ENCODE measurements around the gene ARID1B.

Gene ARID1B

GRCh38 chr6:157061770-157062594 is 284.8 kb downstream of the ARID1B start:
- Histone ChIP-seq H3K9me3 (ENCODE audit: low read length) (no peaks in the 10 kb centered on the region), H3K9me2 (ENCODE audit: low read depth, low read length) (no peaks in the 10 kb centered on the region), H3K4me3 (ENCODE audit: low read depth, low read length, poor library complexity, severe bottlenecking) (no peak overlapping the region), H3K27ac (ENCODE audit: low read depth, low read length, poor library complexity, severe bottlenecking) (no peak overlapping the region), H3K27me3 (ENCODE audit: insufficient read depth, low read length) (no peaks in the 10 kb centered on the region), H4K20me1 (ENCODE audit: insufficient read depth, low read length) (no peaks in the 10 kb centered on the region), H3K36me3 (ENCODE audit: insufficient read depth, low read length) (peaks cover 8% of the 10 kb centered on the region; the same call in 1 of the 2 replicates), H3K4me2 (ENCODE audit: low read length) (no peak overlapping the region), H2AFZ (ENCODE audit: low read length) (no peak overlapping the region), H3K9ac (ENCODE audit: low read length) (no peak overlapping the region), H3K4me1 (ENCODE audit: insufficient read depth, low read length, severe bottlenecking) (peaks cover 33% of the 10 kb centered on the region), H3F3A (ENCODE audit: insufficient read depth, low read length) (no peaks in the 10 kb centered on the region; the same call in 1 of the 2 replicates), H3K79me2 (ENCODE audit: insufficient read depth, low read length) (peaks cover 9% of the 10 kb centered on the region)
- TF ChIP-seq CTCF (IDR thresholded peaks at IDR 0.05; ENCODE audit: low read length) = no peak
- no peak for TF ChIP-seq EZH2 (IDR thresholded peaks at IDR 0.05; ENCODE audit: borderline replicate concordance, low read length)

GRCh38 chr6:157063176-157063905 is 286.2 kb downstream of the ARID1B start:
- peaks cover 15% of the 10 kb centered on the region for H3K79me2 ChIP-seq (ENCODE audit: insufficient read depth, low read length)
- H3K9ac ChIP-seq (ENCODE audit: low read length) = no peak overlapping the region
- H4K20me1 ChIP-seq (ENCODE audit: insufficient read depth, low read length) = no peaks in the 10 kb centered on the region
- H3K36me3 ChIP-seq (ENCODE audit: insufficient read depth, low read length) = peaks cover 8% of the 10 kb centered on the region; the same call in 1 of the 2 replicates
- H3K9me3 ChIP-seq (ENCODE audit: low read length) = no peaks in the 10 kb centered on the region
- H3K4me3 ChIP-seq (ENCODE audit: low read depth, low read length, poor library complexity, severe bottlenecking) = no peak overlapping the region
- H3F3A ChIP-seq (ENCODE audit: insufficient read depth, low read length) = no peaks in the 10 kb centered on the region; the same call in 1 of the 2 replicates
- H2AFZ ChIP-seq (ENCODE audit: low read length) = no peak overlapping the region
- H3K27me3 ChIP-seq (ENCODE audit: insufficient read depth, low read length) = no peaks in the 10 kb centered on the region
- H3K27ac ChIP-seq (ENCODE audit: low read depth, low read length, poor library complexity, severe bottlenecking) = peak overlapping the region; percentile 9
- no peaks in the 10 kb centered on the region for H3K9me2 ChIP-seq (ENCODE audit: low read depth, low read length)
- H3K4me1 ChIP-seq (ENCODE audit: insufficient read depth, low read length, severe bottlenecking) = peaks cover 46% of the 10 kb centered on the region
- no peak for TF ChIP-seq EZH2 (IDR thresholded peaks at IDR 0.05; ENCODE audit: borderline replicate concordance, low read length)
- no peak for TF ChIP-seq CTCF (IDR thresholded peaks at IDR 0.05; ENCODE audit: low read length)
- H3K4me2 ChIP-seq (ENCODE audit: low read length) = no peak overlapping the region

GRCh38 chr6:157063923-157064322 is 286.7 kb downstream of the ARID1B start:
- H3K9ac ChIP-seq (ENCODE audit: low read length) = no peak overlapping the region
- no peaks in the 10 kb centered on the region; the same call in 1 of the 2 replicates for H3F3A ChIP-seq (ENCODE audit: insufficient read depth, low read length)
- no peak overlapping the region for H3K27ac ChIP-seq (ENCODE audit: low read depth, low read length, poor library complexity, severe bottlenecking)
- no peaks in the 10 kb centered on the region for H3K27me3 ChIP-seq (ENCODE audit: insufficient read depth, low read length)
- peaks cover 8% of the 10 kb centered on the region; the same call in 1 of the 2 replicates for H3K36me3 ChIP-seq (ENCODE audit: insufficient read depth, low read length)
- no peaks in the 10 kb centered on the region for H4K20me1 ChIP-seq (ENCODE audit: insufficient read depth, low read length)
- H3K79me2 ChIP-seq (ENCODE audit: insufficient read depth, low read length) = peaks cover 21% of the 10 kb centered on the region
- no peak overlapping the region for H3K4me2 ChIP-seq (ENCODE audit: low read length)
- peaks cover 48% of the 10 kb centered on the region for H3K4me1 ChIP-seq (ENCODE audit: insufficient read depth, low read length, severe bottlenecking)
- H3K9me3 ChIP-seq (ENCODE audit: low read length) = no peaks in the 10 kb centered on the region
- no peak overlapping the region for H3K4me3 ChIP-seq (ENCODE audit: low read depth, low read length, poor library complexity, severe bottlenecking)
- no peak overlapping the region for H2AFZ ChIP-seq (ENCODE audit: low read length)
- TF ChIP-seq EZH2 (IDR thresholded peaks at IDR 0.05; ENCODE audit: borderline replicate concordance, low read length) = no peak
- TF ChIP-seq CTCF (IDR thresholded peaks at IDR 0.05; ENCODE audit: low read length) = no peak
- no peaks in the 10 kb centered on the region for H3K9me2 ChIP-seq (ENCODE audit: low read depth, low read length)

Data from OCI-LY1 (cell line).